GM12874 (cell line): Measurements from ENCODE around the gene ANK3.
A peak's percentile ranks its signal among the peaks of the same experiment; 100 is the strongest.

Experiments
- CTCF ChIP-seq: IDR thresholded peaks from 2 replicates; pipeline ENCODE4 v1.5.1; 2011; ENCODE audit warnings: low read depth, mild to moderate bottlenecking, control low read depth, low read length, moderate library complexity; ENCODE audit not compliant: insufficient read depth

Gene ANK3

DNA sequence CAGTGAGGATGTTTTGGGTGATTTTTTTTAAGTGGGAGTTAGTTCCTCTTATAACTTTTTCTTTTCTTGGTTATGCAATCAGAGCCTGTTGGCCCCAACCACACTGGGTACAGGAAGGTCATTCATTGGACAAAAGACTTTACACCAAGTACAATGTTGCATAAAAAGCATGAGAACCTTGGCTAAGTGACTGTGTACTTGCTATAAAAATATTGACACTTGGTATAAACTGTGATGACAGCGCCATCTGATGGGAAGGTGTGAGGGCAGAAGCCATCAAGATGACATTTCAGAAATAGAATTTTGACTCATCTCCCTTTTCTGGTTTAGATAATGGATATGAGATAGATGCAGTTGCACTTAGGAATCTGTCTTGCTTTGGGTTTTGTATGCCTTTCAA lies 357.0 kb downstream of the ANK3 start:
- peak; percentile 47 for TF ChIP-seq CTCF

DNA sequence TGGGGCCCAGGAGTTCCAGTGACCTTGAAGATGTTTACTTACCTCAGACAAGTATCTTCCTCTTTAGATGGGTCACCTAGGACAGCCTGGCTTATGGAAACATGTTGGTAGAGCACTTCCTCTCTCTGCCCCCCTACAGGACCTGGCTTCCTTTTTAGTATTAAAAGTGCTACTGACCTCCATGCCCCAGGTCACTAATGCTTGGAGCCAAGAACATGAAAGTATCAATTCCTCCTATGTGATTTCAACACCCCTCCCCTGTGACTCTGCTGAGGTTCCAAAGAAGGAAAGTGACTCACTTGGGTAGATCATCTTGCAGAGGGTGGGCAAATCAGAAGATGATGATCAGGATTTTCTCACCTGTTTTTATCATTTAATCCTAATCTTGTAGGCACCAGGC lies 358.0 kb downstream of the ANK3 start:
- no peak for TF ChIP-seq CTCF

DNA sequence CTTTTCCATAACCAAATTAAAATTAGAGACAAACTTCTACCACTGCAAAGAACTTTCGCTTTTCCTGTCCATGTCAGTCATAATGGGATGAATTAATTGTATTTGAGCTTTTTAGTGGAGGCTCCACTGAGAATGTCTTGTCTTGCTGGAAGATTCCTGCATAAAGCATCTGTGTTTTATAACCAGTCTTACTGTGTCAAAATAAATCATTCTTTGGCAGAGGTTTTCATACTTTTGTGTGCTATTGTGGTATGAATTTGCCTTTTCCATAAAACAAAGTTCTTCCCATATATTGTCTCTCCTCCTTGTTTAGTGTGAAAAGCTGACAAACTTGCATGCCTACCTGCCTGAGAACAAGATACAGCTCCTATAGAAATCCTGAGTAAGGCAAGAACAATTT lies 358.5 kb downstream of the ANK3 start:
- no peak for TF ChIP-seq CTCF

- no peak for TF ChIP-seq CTCF
Measured at GRCh38 chr10:60029475-60029874, 360.2 kb downstream of the ANK3 start.

- no peak for TF ChIP-seq CTCF
Measured at GRCh38 chr10:60028081-60028480, 361.6 kb downstream of the ANK3 start.

GRCh38 chr10:60025279-60025678 lies 364.4 kb downstream of the ANK3 start:
- no peak for TF ChIP-seq CTCF

GRCh38 chr10:60024506-60024905 lies 365.2 kb downstream of the ANK3 start:
- TF ChIP-seq CTCF: no peak
